H9 (cell line): ENCODE data around the gene EEF1A1. TPM values are rescaled to one million over a fixed set of nuclear protein-coding genes. Genes with fewer than 3 reads are reported as not detected.
"Not testable (repeated sequence)": the region's sequence is repeated elsewhere in the genome, so short reads cannot be mapped to it uniquely, and the experiment has no call there.

ENCODE experiments used
- DNase-seq: peaks from one replicate; pipeline ENCODE4 v3.0.0-alpha.2; 2017
- H2AFZ ChIP-seq: one replicate; pipeline ENCODE4 v1.6.1; 2013; ENCODE audit warnings: mild to moderate bottlenecking, low read length, control low read depth, moderate library complexity
- H2AK5ac ChIP-seq: 2 replicates; pipeline ENCODE4 v1.6.1; 2013; ENCODE audit warnings: low read length, control low read depth, mixed read lengths; ENCODE audit not compliant: insufficient read length
- H2BK120ac ChIP-seq: one replicate; pipeline ENCODE4 v1.6.1; 2013; ENCODE audit warnings: low read depth, mild to moderate bottlenecking, low read length, control low read depth, inconsistent platforms; ENCODE audit not compliant: poor library complexity, severe bottlenecking
- H2BK12ac ChIP-seq: 2 replicates; pipeline ENCODE4 v1.6.1; 2013; ENCODE audit warnings: low read length, control low read depth, mixed read lengths, low read depth; ENCODE audit not compliant: insufficient read length
- H2BK15ac ChIP-seq: 2 replicates; pipeline ENCODE4 v1.6.1; 2013; ENCODE audit warnings: low read depth, low read length, control low read depth
- H2BK20ac ChIP-seq: one replicate; pipeline ENCODE4 v1.6.1; 2013; ENCODE audit warnings: low read depth, mild to moderate bottlenecking, low read length, control low read depth, inconsistent platforms; ENCODE audit not compliant: poor library complexity, severe bottlenecking
- H2BK5ac ChIP-seq: 2 replicates; pipeline ENCODE4 v1.6.1; 2013; ENCODE audit warnings: low read length, control low read depth, mixed read lengths; ENCODE audit not compliant: insufficient read length
- H3K14ac ChIP-seq: 2 replicates; pipeline ENCODE4 v1.6.1; 2013; ENCODE audit warnings: low read length, control low read depth; ENCODE audit not compliant: insufficient read depth
- H3K18ac ChIP-seq: 2 replicates; pipeline ENCODE4 v1.6.1; 2013; ENCODE audit warnings: low read depth, mild to moderate bottlenecking, mixed read lengths, low read length, control low read depth; ENCODE audit not compliant: insufficient read length
- H3K23ac ChIP-seq: 2 replicates; pipeline ENCODE4 v1.6.1; 2013; ENCODE audit warnings: low read length, control low read depth, mixed read lengths, low read depth; ENCODE audit not compliant: insufficient read length
- H3K23me2 ChIP-seq: 2 replicates; pipeline ENCODE4 v1.6.1; 2013; ENCODE audit warnings: low read depth, mild to moderate bottlenecking, mixed read lengths, low read length, control low read depth; ENCODE audit not compliant: insufficient read length, poor library complexity, severe bottlenecking
- H3K27ac ChIP-seq: 2 replicates; pipeline ENCODE4 v1.5.1; 2013; ENCODE audit warnings: low read length, control low read depth, mixed read lengths, low read depth; ENCODE audit not compliant: insufficient read length
- H3K27me3 ChIP-seq: 2 replicates; pipeline ENCODE4 v1.6.1; 2013; ENCODE audit warnings: low read length, control low read depth, inconsistent platforms; ENCODE audit not compliant: insufficient read depth
- H3K4ac ChIP-seq: 2 replicates; pipeline ENCODE4 v1.6.1; 2013; ENCODE audit warnings: low read depth, mild to moderate bottlenecking, control low read depth, inconsistent platforms, low read length, moderate library complexity
- H3K4me1 ChIP-seq: 2 replicates; pipeline ENCODE4 v1.6.1; 2013; ENCODE audit warnings: low read length, control low read depth, inconsistent platforms; ENCODE audit not compliant: insufficient read depth
- H3K4me2 ChIP-seq: 2 replicates; pipeline ENCODE4 v1.6.1; 2013; ENCODE audit warnings: low read length, control low read depth, mixed read lengths; ENCODE audit not compliant: insufficient read length, insufficient read depth
- H3K56ac ChIP-seq: 2 replicates; pipeline ENCODE4 v1.6.1; 2013; ENCODE audit warnings: low read depth, mild to moderate bottlenecking, mixed read lengths, low read length, control low read depth; ENCODE audit not compliant: insufficient read length
- H3K79me1 ChIP-seq: 2 replicates; pipeline ENCODE4 v1.6.1; 2013; ENCODE audit warnings: low read depth, mild to moderate bottlenecking, moderate library complexity, low read length, control low read depth, inconsistent platforms; ENCODE audit not compliant: insufficient read depth, poor library complexity, severe bottlenecking
- H3K79me2 ChIP-seq: 2 replicates; pipeline ENCODE4 v1.6.1; 2013; ENCODE audit warnings: low read length, control low read depth, inconsistent platforms; ENCODE audit not compliant: insufficient read depth
- H3K9ac ChIP-seq: 2 replicates; pipeline ENCODE4 v1.6.1; 2013; ENCODE audit warnings: low read length, control low read depth, mixed read lengths; ENCODE audit not compliant: insufficient read length; ENCODE audit errors: extremely low read depth
- H3K9me3 ChIP-seq: one replicate; pipeline ENCODE4 v1.6.1; 2013; ENCODE audit warnings: low read depth, low read length, inconsistent platforms; ENCODE audit not compliant: control insufficient read depth
- H3T11ph ChIP-seq: one replicate; pipeline ENCODE4 v1.6.1; 2013; ENCODE audit warnings: mild to moderate bottlenecking, low read length, control low read depth, inconsistent platforms
- H4K20me1 ChIP-seq: one replicate; pipeline ENCODE4 v1.6.1; 2013; ENCODE audit not compliant: control insufficient read depth, insufficient read length, insufficient read depth
- H4K5ac ChIP-seq: 2 replicates; pipeline ENCODE4 v1.6.1; 2013; ENCODE audit warnings: low read depth, mild to moderate bottlenecking, mixed read lengths, low read length, control low read depth; ENCODE audit not compliant: insufficient read length
- H4K8ac ChIP-seq: replicated peaks from 2 replicates; pipeline ENCODE4 v1.6.1; 2013; ENCODE audit warnings: low read length, control low read depth, mixed read lengths, low read depth; ENCODE audit not compliant: insufficient read length
- H4K91ac ChIP-seq: 2 replicates; pipeline ENCODE4 v1.6.1; 2013; ENCODE audit warnings: low read depth, mild to moderate bottlenecking, moderate library complexity, mixed read lengths, low read length, control low read depth; ENCODE audit not compliant: insufficient read length
- H3K27ac Mint-ChIP-seq, 3 experiments: 2 replicates in 2 of 3; 3 replicates in 1 of 3; pipeline ENCODE4 v1.8.0; 2020 to 2021; ENCODE audit warnings: mixed read lengths in 3 of 3, mild to moderate bottlenecking in 1 of 3, moderate library complexity in 1 of 3
- H3K27me3 Mint-ChIP-seq: 2 replicates; pipeline ENCODE4 v1.8.0; 2021; ENCODE audit warnings: low read depth, mild to moderate bottlenecking, moderate library complexity, mixed read lengths
- H3K36me3 Mint-ChIP-seq, 3 experiments: 2 replicates in 2 of 3; 3 replicates in 1 of 3; pipeline ENCODE4 v1.8.0; 2020 to 2021; ENCODE audit warnings: low read depth in 3 of 3, mixed read lengths in 3 of 3; ENCODE audit not compliant: insufficient read depth in 1 of 3
- H3K4me1 Mint-ChIP-seq, 2 experiments: 2 replicates each; pipeline ENCODE4 v1.8.0; 2020; ENCODE audit warnings: mixed read lengths in 2 of 2
- H3K4me3 Mint-ChIP-seq, 2 experiments: 2 replicates in 1 of 2; 3 replicates in 1 of 2; pipeline ENCODE4 v1.8.0; 2020 to 2021; ENCODE audit warnings: mild to moderate bottlenecking in 2 of 2, mixed read lengths in 2 of 2, moderate library complexity in 1 of 2
- H3K9me3 Mint-ChIP-seq, 2 experiments: 2 replicates in 1 of 2; 3 replicates in 1 of 2; pipeline ENCODE4 v1.8.0; 2020; ENCODE audit warnings: mild to moderate bottlenecking in 2 of 2, mixed read lengths in 2 of 2, moderate library complexity in 1 of 2
- WGBS: extraction: QIAGEN DNeasy Blood & Tissue Kit; methylation state at CpG from one replicate; pipeline ENCODE4 v1.1.7; 2013; ENCODE audit warnings: missing lambda C conversion rate, low lambda C conversion rate, mixed read lengths; ENCODE audit not compliant: insufficient read length; ENCODE audit errors: extremely low coverage; 5-methylcytosine and 5-hydroxymethylcytosine counted together
- total RNA-seq: library from RNA; stranded (reverse); gene quantifications from 2 replicates; pipeline ENCODE4 v1.2.1, GENCODE V29; 2021
- TF ChIP-seq, protein P1 (sequence below): fragments of 200-600 bp; sonication (generic); conservative IDR thresholded peaks from 3 replicates; pipeline ENCODE4 v1.8.0; 2021; ENCODE audit warnings: antibody characterized with exemption, mild to moderate bottlenecking

EEF1A1 gene
- total RNA-seq, 1 experiment from 2014 or later: 13,057 TPM

DNA sequence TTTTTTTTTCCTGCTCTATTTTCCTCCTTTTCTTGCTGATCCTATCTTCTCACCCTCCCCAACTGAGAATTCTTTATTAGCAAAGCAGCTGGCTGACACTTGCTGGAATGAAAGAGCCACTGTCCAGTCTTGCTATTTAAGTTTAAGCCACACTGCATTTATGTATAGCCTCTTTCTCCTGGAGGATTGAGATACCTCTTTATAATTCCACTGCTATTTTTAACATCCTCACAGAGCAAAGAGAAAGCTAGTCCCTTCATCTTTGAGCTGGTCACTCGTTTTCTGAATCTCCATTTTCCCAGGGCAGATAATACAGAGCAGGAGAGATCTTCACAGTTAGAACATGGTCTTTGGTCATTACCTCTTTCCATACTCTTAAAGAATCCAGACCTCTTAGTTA is 36.0 kb upstream of the EEF1A1 start:
- H3K79me2 ChIP-seq: no peaks in the 10 kb centered on the region
- no peak overlapping the region for H2BK15ac ChIP-seq
- no peaks in the 10 kb centered on the region for H3K79me1 ChIP-seq
- Mint-ChIP-seq H3K4me3 (no peak overlapping the region), H3K36me3 (no peaks in the 10 kb centered on the region), H3K27me3 (no peaks in the 10 kb centered on the region), H3K27ac (no peak overlapping the region), H3K4me1 (peaks cover 26 to 32% of the 10 kb centered on the region in 2 experiments), H3K9me3 (no peaks in the 10 kb centered on the region)
- H4K5ac ChIP-seq: no peak overlapping the region
- H3K23me2 ChIP-seq: no peaks in the 10 kb centered on the region
- H3K4ac ChIP-seq: no peak overlapping the region
- H2AK5ac ChIP-seq: no peak overlapping the region
- no peak overlapping the region for H2BK20ac ChIP-seq
- DNase-seq: no peak
- no peak overlapping the region for H3K56ac ChIP-seq
- no peak overlapping the region for H3K27ac ChIP-seq
- H3K14ac ChIP-seq: no peak overlapping the region
- no peak overlapping the region for H2BK120ac ChIP-seq
- no peak overlapping the region for H4K91ac ChIP-seq
- no peak overlapping the region for H3K4me2 ChIP-seq
- H2BK12ac ChIP-seq: no peak overlapping the region
- TF ChIP-seq, protein P1, sequence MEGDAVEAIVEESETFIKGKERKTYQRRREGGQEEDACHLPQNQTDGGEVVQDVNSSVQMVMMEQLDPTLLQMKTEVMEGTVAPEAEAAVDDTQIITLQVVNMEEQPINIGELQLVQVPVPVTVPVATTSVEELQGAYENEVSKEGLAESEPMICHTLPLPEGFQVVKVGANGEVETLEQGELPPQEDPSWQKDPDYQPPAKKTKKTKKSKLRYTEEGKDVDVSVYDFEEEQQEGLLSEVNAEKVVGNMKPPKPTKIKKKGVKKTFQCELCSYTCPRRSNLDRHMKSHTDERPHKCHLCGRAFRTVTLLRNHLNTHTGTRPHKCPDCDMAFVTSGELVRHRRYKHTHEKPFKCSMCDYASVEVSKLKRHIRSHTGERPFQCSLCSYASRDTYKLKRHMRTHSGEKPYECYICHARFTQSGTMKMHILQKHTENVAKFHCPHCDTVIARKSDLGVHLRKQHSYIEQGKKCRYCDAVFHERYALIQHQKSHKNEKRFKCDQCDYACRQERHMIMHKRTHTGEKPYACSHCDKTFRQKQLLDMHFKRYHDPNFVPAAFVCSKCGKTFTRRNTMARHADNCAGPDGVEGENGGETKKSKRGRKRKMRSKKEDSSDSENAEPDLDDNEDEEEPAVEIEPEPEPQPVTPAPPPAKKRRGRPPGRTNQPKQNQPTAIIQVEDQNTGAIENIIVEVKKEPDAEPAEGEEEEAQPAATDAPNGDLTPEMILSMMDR: no peak
- no peaks in the 10 kb centered on the region for H4K20me1 ChIP-seq
- no peak overlapping the region for H4K8ac ChIP-seq
- H3K27me3 ChIP-seq: no peaks in the 10 kb centered on the region
- H2BK5ac ChIP-seq: no peak overlapping the region
- no peak overlapping the region for H3T11ph ChIP-seq
- H3K23ac ChIP-seq: no peak overlapping the region
- peaks cover 4% of the 10 kb centered on the region; the same call in 1 of the 2 replicates for H3K4me1 ChIP-seq
- no peak overlapping the region for H3K9ac ChIP-seq
- no CpG with 5 or more reads among the region's 1 CpG for WGBS
- no peak overlapping the region for H3K18ac ChIP-seq
- no peaks in the 10 kb centered on the region for H3K9me3 ChIP-seq
- no peak overlapping the region for H2AFZ ChIP-seq

DNA sequence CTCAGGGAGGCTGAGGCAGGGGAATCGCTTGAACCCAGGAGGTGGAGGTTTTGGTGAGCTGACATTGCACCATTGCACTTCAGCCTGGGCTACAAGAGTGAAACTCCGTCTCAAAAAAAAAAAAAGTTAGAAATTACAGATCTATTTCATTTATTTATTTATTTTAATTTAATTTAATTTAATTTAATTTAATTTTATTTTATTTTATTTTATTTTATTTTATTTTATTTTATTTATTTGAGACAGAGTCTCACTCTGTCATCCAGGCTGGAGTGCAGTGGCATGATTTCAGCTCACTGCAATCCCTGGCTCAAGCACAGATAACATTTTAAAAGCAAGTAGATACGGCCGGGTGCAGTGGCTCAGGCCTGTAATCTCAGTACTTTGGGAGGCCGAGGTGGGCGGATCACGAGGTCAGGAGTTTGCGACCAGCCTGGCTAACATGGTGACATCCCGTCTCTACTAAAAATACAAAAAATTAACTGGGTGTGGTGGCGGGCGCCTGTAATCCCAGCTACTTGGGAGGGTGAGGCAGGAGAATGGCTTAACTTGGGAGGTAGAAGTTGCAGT is 34.6 kb upstream of the EEF1A1 start:
- not testable (repeated sequence) for H3K14ac ChIP-seq, H2BK12ac ChIP-seq, H2AK5ac ChIP-seq, H4K8ac ChIP-seq, H3K27me3 ChIP-seq, H3K4me1 ChIP-seq, H2BK5ac ChIP-seq, H3K4me3 Mint-ChIP-seq, H3K56ac ChIP-seq, H4K91ac ChIP-seq, H3K27me3 Mint-ChIP-seq, H3K79me1 ChIP-seq, H3K9me3 Mint-ChIP-seq, H2AFZ ChIP-seq, H2BK120ac ChIP-seq, H3K4ac ChIP-seq, H3K23ac ChIP-seq, H3K36me3 Mint-ChIP-seq, H4K5ac ChIP-seq, H3K4me2 ChIP-seq, H3K23me2 ChIP-seq, H3K18ac ChIP-seq, H3K79me2 ChIP-seq, DNase-seq, H3K9ac ChIP-seq, H3T11ph ChIP-seq, H2BK20ac ChIP-seq, H4K20me1 ChIP-seq, H2BK15ac ChIP-seq, H3K9me3 ChIP-seq, H3K27ac ChIP-seq
- Mint-ChIP-seq H3K4me1 (peaks cover 20 to 27% of the 10 kb centered on the region in 2 experiments), H3K27ac (peak overlapping the region in 1 of 3 experiments; percentile 87; a peak in 1 of 7 replicates)
- no CpG with 5 or more reads among the region's 11 CpGs for WGBS
